Suppressor macrophage treated with lipopolysaccharide for 4 hours (primary cell): ENCODE measurements around the gene IQCF2.
"Not testable (repeated sequence)": the region's sequence is repeated elsewhere in the genome, so short reads cannot be mapped to it uniquely, and the experiment has no call there.

ENCODE experiments used
- DNase-seq: peaks from one replicate; pipeline ENCODE4 v3.0.0-alpha.2; 2020

Gene IQCF2

GRCh38 chr3:51886447-51886846 lies 25.0 kb downstream of the IQCF2 start:
- no peak for DNase-seq

GRCh38 chr3:51887620-51888019 lies 26.2 kb downstream of the IQCF2 start:
- no peak for DNase-seq

GRCh38 chr3:51888463-51889105 lies 27.2 kb downstream of the IQCF2 start:
- DNase-seq, result no peak

GRCh38 chr3:51891242-51892039 lies 30.0 kb downstream of the IQCF2 start:
- no peak for DNase-seq

GRCh38 chr3:51894391-51894790 lies 33.0 kb downstream of the IQCF2 start:
- DNase-seq, result no peak

- DNase-seq, result no peak
Measured at GRCh38 chr3:51894939-51895338, 33.5 kb downstream of the IQCF2 start.

- DNase-seq, result no peak
Measured at GRCh38 chr3:51896607-51897305, 35.3 kb downstream of the IQCF2 start.

GRCh38 chr3:51897391-51897790 lies 36.0 kb downstream of the IQCF2 start:
- DNase-seq, result no peak

- not testable (repeated sequence) for DNase-seq
Measured at GRCh38 chr3:51900043-51900442, 38.6 kb downstream of the IQCF2 start.

GRCh38 chr3:51902361-51902760 lies 40.9 kb downstream of the IQCF2 start:
- DNase-seq, result not testable (repeated sequence)

- no peak for DNase-seq
Measured at GRCh38 chr3:51904034-51904823, 42.8 kb downstream of the IQCF2 start.

GRCh38 chr3:51908026-51908425 lies 46.6 kb downstream of the IQCF2 start:
- DNase-seq, result no peak
